Thyroid gland (tissue), 4 donors: ENCODE results near the gene ST3GAL4. TPM values are rescaled to one million over a fixed set of nuclear protein-coding genes. Genes with fewer than 3 reads are reported as not detected.
"Not testable (repeated sequence)": the region's sequence is repeated elsewhere in the genome, so short reads cannot be mapped to it uniquely, and the experiment has no call there.

Experiments used
- DNase-seq, 2 donors: peaks; one replicate each; pipeline ENCODE4 v3.0.0-alpha.2; 2019
- H3K27ac ChIP-seq, 3 donors: fragments of 200-600 bp; sonication (generic); 1 replicate in 2 of 3; 2 replicates in 1 of 3; pipeline ENCODE4 v1.5.1; 2016 to 2019; ENCODE audit warnings: mild to moderate bottlenecking in 1 of 3, moderate library complexity in 1 of 3
- H3K27me3 ChIP-seq: fragments of 200-600 bp; sonication (generic); one replicate; pipeline ENCODE4 v1.5.1; 2019
- H3K36me3 ChIP-seq, 2 donors: fragments of 200-600 bp; sonication (generic); one replicate each; pipeline ENCODE4 v1.5.1; 2016 to 2019
- H3K4me1 ChIP-seq, 2 donors: fragments of 200-600 bp; sonication (generic); one replicate each; pipeline ENCODE4 v1.5.1; 2017 to 2019
- H3K4me3 ChIP-seq, 3 donors: fragments of 200-600 bp; sonication (generic); replicated peaks in 1 of 3; 1 replicate in 2 of 3; 2 replicates in 1 of 3; pipeline ENCODE4 v1.5.1; 2016; ENCODE audit warnings: mild to moderate bottlenecking in 1 of 3
- H3K9me3 ChIP-seq: fragments of 200-600 bp; sonication (generic); one replicate; pipeline ENCODE4 v1.5.1; 2017
- POLR2A ChIP-seq, 2 donors: fragments of 450-650 bp; IDR thresholded peaks; one replicate each; pipeline ENCODE4 v1.6.1; 2017; ENCODE audit warnings: antibody characterized with exemption in 2 of 2, mild to moderate bottlenecking in 2 of 2, moderate library complexity in 1 of 2
- WGBS, 2 donors: methylation state at CpG; one replicate each; pipeline ENCODE4 v1.1.5; 2017; 5-methylcytosine and 5-hydroxymethylcytosine counted together
- intact Hi-C: fragments of 100-400 bp; cut with DNase I; formaldehyde crosslinking; loops from one replicate; pipeline ENCODE4 v1.15.1; 2023
- total RNA-seq, 4 donors: library from RNA; depleted of rRNA; stranded (reverse); fragments of >200 nt; gene quantifications; one replicate each; pipeline ENCODE4 v1.2.3, GENCODE V29; 2016
- TF ChIP-seq, protein P1 (sequence below), 6 experiments: fragments of 200-600 bp in 3 of 6; fragments of 450-650 bp in 3 of 6; sonication (generic) in 3 of 6; IDR thresholded peaks; one replicate each; pipeline ENCODE4 v1.5.1; 2016 to 2019; ENCODE audit warnings: antibody characterized with exemption in 6 of 6, mild to moderate bottlenecking in 2 of 6, inconsistent platforms in 1 of 6, moderate library complexity in 1 of 6

The ST3GAL4 gene
- total RNA-seq, 4 donors from 2014 or later = 5.3 to 33.9 (median 26.4) TPM

DNA sequence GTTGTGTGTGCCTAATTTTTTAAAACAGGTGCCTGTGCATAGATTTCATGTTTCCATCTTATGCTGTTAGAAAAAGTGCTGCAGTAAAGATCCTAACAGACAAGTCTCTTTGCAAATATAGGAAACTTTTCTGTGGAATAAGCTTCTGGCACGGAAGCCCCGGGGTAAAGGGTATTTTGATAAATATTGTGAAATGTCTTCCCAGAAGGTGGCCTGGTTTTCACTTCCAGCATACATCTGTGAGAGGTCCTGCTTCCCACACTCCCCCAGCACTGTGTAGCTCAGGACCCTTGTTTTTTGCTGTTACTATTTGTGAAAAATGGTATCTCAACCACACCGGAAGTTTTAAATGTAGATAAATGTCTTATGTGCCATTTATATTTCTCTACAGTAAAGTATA lies 14.5 kb downstream of the ST3GAL4 start:
- DNase-seq = no peak
- no peaks in the 10 kb centered on the region for H3K27me3 ChIP-seq
- H3K36me3 ChIP-seq = no peaks in the 10 kb centered on the region
- no peak overlapping the region for H3K4me3 ChIP-seq
- no peak for TF ChIP-seq POLR2A (IDR thresholded peaks at IDR 0.05)
- TF ChIP-seq, protein P1, sequence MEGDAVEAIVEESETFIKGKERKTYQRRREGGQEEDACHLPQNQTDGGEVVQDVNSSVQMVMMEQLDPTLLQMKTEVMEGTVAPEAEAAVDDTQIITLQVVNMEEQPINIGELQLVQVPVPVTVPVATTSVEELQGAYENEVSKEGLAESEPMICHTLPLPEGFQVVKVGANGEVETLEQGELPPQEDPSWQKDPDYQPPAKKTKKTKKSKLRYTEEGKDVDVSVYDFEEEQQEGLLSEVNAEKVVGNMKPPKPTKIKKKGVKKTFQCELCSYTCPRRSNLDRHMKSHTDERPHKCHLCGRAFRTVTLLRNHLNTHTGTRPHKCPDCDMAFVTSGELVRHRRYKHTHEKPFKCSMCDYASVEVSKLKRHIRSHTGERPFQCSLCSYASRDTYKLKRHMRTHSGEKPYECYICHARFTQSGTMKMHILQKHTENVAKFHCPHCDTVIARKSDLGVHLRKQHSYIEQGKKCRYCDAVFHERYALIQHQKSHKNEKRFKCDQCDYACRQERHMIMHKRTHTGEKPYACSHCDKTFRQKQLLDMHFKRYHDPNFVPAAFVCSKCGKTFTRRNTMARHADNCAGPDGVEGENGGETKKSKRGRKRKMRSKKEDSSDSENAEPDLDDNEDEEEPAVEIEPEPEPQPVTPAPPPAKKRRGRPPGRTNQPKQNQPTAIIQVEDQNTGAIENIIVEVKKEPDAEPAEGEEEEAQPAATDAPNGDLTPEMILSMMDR (IDR thresholded peaks at IDR 0.05) = no peak
- intact Hi-C loops = no loop called here
- peaks cover 18 to 39% of the 10 kb centered on the region in 2 donors for H3K4me1 ChIP-seq
- WGBS, 2 donors = 88 to 94% methylated on average over 3 of the region's 3 CpGs
- no peak overlapping the region for H3K27ac ChIP-seq
- no peaks in the 10 kb centered on the region for H3K9me3 ChIP-seq

DNA sequence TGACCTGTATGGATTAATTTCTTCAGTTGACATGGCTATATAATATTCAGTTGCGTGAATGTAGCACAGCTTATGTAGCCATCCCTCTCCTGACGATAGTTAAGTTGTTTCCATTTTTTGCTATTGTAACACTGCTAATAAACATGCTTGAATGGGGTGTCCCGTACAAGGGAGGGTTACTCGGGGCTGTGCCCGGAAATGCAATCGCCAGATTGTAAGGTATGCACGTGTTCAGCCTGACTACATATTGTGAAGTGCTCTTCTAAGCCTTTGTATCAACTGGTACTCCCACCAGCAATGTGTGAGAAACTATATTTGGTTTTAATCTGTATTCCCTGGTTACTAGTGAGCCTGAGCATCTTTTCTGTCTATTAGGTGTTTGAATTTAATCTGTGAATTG lies 16.1 kb downstream of the ST3GAL4 start:
- Histone ChIP-seq H3K9me3 (no peaks in the 10 kb centered on the region), H3K36me3 (no peaks in the 10 kb centered on the region), H3K4me1 (peaks cover 7 to 24% of the 10 kb centered on the region in 2 donors), H3K27ac (no peak overlapping the region), H3K27me3 (no peaks in the 10 kb centered on the region), H3K4me3 (no peak overlapping the region)
- DNase-seq = no peak
- intact Hi-C loops = no loop called here
- 90 to 91% methylated on average over 7 of the region's 7 CpGs for WGBS, 2 donors
- TF ChIP-seq POLR2A (IDR thresholded peaks at IDR 0.05) = no peak
- TF ChIP-seq, protein P1 (IDR thresholded peaks at IDR 0.05) = no peak

DNA sequence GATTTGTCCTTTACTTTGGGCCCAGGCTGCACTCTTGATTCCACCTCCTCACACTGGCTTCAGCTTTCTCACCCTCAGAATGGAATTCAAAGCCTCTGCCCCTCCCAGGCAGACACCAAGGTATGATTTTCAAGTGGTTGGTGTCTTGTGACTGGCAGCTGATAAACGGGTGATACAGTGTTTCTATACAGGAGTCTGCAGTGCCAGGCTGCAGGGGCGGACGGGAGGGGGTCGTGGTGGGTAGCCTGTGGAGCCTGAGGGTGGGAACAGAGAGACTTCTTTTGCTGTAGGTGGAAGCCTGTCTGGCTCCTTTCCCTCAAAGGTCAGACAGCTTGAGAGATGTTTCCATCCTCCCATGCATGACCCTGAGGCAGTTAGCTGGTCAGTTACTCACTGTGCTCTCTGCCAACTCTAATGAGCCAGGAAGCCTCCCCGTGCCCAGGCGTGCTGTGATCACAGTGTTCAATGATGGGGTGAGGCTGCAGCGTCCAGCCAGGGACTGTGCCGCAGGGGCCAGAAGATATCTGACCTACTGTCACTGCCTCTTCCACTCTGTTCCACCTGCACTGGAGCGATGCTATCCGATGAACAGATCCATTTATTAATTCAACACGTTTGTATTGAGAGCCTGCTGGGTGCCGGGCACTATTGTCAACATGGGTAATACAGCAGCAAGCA lies 18.0 kb downstream of the ST3GAL4 start:
- H3K4me1 ChIP-seq = peaks cover 7 to 18% of the 10 kb centered on the region in 2 donors
- H3K9me3 ChIP-seq, H3K36me3 ChIP-seq, H3K27me3 ChIP-seq, intact Hi-C loops, H3K4me3 ChIP-seq: not testable (repeated sequence)
- 31 to 35% methylated on average over 9 of the region's 12 CpGs for WGBS, 2 donors
- H3K27ac ChIP-seq = peak overlapping the region; percentile 44 to 76 (median 66)
- peak; percentile 46 to 59 for DNase-seq

DNA sequence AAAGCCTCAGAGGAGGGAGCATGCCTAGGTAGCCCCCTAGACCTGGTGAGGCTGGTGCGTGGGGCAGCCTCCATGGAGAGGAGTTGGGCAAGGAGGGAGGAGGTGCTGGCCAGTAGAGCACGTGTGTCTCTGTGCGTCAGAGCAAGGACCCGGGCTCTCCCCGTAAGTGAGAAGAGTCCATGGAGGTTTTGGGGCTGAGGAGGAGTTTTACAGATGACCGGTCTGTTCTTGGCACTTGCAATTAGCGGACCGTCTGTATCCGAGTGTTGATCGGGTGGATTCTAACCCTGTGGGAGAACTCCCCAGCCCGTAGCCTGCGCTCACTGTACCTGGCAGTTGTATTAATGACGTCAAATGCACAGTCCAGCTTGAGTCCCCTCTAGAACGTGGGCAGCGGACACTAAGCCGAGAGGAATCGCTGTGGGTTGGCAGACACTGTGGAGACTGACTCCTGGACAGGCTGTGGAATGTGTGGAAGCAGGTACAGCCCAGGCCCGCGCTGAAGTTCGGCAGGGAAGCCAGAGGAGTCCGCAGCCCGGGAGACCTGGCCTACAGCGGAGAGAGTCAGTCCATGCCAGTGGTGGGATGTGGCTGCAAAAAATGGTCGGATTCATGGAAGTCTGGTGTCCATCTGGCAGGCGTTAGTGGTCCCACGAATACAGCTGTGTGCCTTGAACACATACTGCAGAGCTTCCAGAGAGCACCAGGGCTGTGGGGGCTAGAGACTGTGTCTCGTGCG lies 19.2 kb downstream of the ST3GAL4 start:
- intact Hi-C loops, H3K36me3 ChIP-seq, H3K4me3 ChIP-seq, DNase-seq, H3K9me3 ChIP-seq, H3K27me3 ChIP-seq: not testable (repeated sequence)
- 83 to 94% methylated on average over 18 to 20 of the region's 28 CpGs for WGBS, 2 donors
- Histone ChIP-seq H3K4me1 (peaks cover 7 to 18% of the 10 kb centered on the region in 2 donors), H3K27ac (peak overlapping the region in 2 of 3 donors; percentile 28 to 76)

DNA sequence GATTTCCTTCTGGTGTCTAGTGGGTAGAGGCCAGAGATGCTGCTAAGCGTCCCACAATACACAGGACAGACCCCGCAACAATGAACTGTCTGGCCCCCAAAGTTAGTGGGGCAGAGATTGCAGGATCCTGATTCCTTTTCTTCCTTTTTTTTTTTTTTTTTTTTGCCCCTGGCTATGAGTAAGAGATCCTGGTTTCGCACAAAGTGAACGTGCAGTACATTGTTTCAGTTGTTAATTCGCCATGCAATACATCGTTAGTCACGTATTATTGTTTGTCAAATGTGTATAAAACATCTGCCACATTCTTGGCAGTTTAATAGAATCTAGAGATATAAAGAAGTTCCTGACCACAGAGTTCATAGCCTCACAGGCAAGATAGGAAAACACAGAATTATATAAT lies 20.2 kb downstream of the ST3GAL4 start:
- 93 to 94% methylated on average over 7 of the region's 7 CpGs for WGBS, 2 donors
- Histone ChIP-seq H3K27me3 (no peaks in the 10 kb centered on the region), H3K9me3 (no peaks in the 10 kb centered on the region), H3K36me3 (no peaks in the 10 kb centered on the region), H3K27ac (no peak overlapping the region), H3K4me3 (no peak overlapping the region), H3K4me1 (peaks cover 7 to 18% of the 10 kb centered on the region in 2 donors)
- DNase-seq = no peak
- TF ChIP-seq POLR2A (IDR thresholded peaks at IDR 0.05) = no peak
- TF ChIP-seq, protein P1 (IDR thresholded peaks at IDR 0.05) = no peak
- intact Hi-C loops = no loop called here

DNA sequence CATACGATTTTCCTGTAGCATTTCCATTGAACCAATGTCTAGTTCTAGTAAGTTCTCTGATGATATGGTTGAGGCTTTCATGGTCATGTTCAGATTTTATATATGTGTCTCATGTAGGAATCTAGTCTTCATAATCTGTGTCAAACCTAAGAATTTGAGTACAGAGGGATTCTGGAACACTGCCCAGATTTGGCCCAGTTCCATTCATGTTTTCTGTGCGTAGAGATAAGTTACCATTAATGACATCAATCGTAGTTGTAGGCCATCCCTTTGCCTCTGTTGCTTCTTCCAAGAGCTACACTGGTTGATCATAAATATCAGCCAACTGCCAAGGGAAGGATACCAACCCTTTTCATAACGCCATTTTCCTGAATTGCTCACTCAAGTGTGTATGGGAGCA lies 23.3 kb downstream of the ST3GAL4 start:
- Histone ChIP-seq H3K27me3 (no peaks in the 10 kb centered on the region), H3K4me3 (no peak overlapping the region), H3K9me3 (no peaks in the 10 kb centered on the region), H3K36me3 (no peaks in the 10 kb centered on the region), H3K27ac (no peak overlapping the region), H3K4me1 (peaks cover 3 to 14% of the 10 kb centered on the region in 2 donors)
- TF ChIP-seq POLR2A (IDR thresholded peaks at IDR 0.05) = no peak
- TF ChIP-seq, protein P1 (IDR thresholded peaks at IDR 0.05) = no peak
- intact Hi-C loops = no loop called here
- 69 to 80% methylated on average over 4 of the region's 4 CpGs for WGBS, 2 donors
- DNase-seq = no peak
